ENCODE data around the gene BPTF.
A peak's percentile ranks its signal among the peaks of the same experiment; 100 is the strongest.
"Not testable (repeated sequence)": the region's sequence is repeated elsewhere in the genome, so short reads cannot be mapped to it uniquely, and the experiment has no call there.

Gene BPTF

DNA sequence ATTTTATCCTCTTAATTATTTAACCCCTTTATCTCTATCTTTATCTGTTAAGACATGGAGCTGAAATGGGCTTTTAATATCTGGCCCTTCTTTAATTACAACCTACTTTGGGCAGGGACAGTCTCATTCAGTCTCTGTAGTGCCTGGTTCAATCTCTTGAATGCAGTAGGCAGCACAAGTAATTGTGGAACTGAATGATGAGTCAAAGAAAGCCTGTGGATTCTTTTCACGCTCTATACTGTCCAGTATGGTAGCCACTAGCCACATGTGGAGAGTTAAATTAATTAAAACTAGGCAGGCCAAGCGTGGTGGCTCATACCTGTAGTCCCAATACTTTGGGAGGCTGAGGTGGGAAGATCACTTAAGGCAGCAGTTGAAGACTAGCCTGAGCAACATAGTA is 9.3 kb downstream of the BPTF start:
- DNase-seq (ENCODE audit: low spot score), result no peak

DNA sequence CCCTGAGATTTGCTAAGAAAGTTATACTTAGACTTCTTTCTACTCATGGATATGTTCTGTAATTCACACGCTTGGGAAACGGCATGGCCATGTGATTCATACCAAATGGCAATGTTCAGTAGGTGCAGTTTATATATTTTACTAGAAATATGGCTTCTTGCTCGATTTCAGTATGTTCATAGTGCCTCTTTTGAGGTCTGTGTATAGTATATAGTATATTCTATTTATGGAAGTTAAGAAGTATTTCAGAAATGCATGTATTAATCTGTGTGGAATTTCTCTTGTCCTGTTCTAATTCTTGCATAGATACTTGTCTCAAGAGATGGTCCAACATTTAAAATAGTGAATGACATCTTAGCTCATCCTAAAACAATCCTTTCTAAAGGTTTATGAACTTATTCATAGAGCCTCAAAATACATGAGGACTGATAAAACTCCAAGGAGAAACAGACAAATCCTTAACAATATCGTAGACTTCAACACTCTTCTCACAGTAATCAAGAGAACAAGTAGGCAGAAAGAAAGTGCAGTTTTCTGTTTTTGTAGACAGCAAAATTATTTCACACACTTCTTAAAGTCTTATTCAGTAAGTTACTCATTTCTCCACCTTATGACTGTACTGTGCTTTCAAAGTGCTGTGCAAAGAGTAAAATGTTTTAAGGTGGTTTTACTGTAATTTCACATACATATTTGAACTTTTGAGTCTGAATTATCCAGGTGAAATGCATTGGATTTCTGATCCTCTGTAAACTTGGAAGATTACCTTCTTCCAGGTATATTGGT is 11.1 kb downstream of the BPTF start:
- DNase-seq (ENCODE audit: low spot score), result no peak

DNA sequence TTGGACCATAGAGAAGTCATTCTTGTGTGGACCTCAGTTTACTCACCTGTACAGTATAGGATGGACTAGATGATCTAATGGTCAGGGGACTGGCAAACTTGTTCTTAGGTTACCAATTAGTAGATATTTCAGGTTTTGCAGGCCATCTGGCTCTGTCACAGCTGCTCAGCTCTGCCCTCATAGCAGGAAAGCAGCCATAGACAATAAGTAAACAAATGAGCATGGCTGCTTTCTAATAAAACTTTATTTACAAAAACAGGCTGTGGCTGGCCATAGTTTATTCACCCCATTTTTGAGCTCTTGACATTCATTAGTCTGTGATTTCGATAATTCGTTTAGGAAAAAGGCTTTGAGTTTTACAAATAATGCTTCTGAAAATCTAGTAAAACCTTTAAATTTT is 12.7 kb downstream of the BPTF start:
- no peak for DNase-seq (ENCODE audit: low spot score)

DNA sequence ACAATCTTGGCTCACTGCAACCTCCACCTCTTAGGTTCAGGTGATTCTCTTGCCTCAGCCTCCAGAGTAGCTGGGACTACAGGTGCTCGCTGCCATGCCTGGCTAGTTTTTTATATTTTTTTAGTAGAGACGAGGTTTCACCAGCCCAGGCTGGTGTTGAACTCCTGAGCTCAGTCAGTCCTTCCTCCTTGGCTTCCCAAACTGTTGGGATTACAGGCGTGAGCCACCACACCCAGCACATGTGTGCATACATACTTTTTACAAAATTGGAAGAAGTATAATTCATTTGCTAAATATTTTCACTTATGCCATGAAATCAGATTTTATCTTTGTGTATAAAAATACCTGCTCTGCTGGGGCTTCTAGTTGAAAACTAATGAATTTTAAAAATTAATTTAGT is 13.2 kb downstream of the BPTF start:
- no peak for DNase-seq (ENCODE audit: low spot score)

DNA sequence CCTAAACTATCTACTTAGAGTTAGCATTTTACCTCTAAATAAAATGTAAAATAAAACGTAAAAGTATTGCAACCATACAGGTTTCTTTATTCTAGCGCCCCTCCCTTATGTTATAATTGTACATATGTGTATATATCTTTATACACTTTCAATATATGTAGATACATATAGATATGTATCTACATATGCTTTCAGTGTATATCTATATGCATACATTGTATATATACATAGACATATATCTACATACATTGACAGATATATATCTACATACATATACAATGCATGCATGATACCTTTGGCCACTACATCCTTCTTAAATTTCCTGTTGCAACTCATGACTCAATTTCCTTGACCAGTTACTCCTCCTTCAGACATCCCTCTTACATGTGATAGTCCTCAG is 16.7 kb downstream of the BPTF start:
- DNase-seq (ENCODE audit: low spot score), result no peak

DNA sequence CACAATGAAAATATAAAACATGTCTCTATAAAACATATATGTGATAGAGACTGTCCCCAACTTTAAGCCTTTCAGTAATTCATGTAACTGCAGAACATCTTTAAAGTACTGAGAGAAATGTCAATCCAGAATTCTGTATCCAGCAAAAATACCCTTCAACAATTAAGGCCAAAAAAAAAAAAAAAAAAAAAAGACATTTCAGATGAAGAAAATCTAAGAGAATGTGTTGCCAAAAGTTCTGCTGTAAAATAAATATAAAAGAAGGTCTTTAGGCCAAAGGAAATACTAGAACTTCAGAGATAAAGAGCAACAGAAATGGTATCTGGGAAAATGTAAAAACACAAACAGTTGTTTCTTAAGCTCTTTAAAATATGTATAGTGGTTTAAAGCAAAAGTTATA is 17.3 kb downstream of the BPTF start:
- no peak for DNase-seq (ENCODE audit: low spot score)

DNA sequence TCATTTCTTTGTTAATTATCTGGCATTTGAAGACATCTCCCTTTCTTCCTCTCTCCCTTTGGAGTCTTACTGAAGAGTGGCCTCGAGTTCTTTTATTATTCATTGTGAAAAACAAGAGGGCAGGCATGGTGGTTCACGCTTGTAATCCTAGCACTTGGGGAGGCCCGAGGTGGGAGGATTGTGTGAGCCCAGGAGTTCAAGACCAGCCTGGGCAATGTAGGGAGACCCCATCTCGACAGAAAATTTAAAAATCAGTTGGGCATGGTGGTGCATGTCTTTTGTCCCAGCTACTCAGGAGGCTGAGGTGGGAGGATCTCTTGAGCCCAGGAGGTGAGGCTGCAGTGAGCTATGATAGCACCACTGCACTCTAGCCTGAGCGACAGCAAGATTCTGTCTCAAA is 20.1 kb downstream of the BPTF start:
- no peak for DNase-seq (ENCODE audit: low spot score)

DNA sequence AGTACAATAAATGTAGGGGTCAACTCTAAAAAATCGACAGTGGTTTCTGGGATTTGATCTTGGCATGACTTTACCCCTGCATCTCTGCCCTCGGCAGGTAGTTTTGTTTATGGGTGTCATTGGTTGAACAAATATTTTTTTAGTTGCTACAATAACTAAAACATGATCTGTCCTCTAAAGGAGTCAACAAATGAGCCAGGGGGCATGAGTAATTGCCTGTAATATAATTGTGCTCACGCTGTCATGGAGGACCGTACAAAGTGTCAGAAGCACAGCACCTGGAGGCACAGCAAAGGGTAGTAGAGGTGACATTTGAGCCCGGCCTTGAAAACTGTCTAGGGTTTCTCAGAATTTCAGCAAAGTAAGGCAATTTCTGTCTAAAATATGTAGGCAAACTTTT is 22.9 kb downstream of the BPTF start:
- DNase-seq (ENCODE audit: low spot score), result not testable (repeated sequence)

DNA sequence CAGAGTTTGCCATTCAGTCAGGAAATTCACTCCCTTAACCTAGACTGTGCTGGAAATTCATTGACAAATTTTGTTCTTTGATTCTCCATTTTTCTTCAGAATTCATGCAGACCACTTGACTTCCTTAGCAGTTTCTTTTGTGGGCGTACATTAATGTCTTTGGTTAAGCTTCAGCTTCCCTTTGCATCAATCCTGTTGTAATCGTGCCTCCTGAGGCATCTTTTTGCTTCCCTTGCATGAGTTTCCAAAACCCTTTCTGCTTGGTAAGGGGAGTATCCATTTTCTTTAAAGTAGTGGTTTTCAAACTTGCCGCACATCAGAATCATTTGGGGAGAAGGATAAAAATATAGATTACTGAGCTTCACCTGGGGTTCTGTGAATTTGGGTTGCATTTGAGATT is 23.5 kb downstream of the BPTF start:
- DNase-seq (ENCODE audit: low spot score), result not testable (repeated sequence)

DNA sequence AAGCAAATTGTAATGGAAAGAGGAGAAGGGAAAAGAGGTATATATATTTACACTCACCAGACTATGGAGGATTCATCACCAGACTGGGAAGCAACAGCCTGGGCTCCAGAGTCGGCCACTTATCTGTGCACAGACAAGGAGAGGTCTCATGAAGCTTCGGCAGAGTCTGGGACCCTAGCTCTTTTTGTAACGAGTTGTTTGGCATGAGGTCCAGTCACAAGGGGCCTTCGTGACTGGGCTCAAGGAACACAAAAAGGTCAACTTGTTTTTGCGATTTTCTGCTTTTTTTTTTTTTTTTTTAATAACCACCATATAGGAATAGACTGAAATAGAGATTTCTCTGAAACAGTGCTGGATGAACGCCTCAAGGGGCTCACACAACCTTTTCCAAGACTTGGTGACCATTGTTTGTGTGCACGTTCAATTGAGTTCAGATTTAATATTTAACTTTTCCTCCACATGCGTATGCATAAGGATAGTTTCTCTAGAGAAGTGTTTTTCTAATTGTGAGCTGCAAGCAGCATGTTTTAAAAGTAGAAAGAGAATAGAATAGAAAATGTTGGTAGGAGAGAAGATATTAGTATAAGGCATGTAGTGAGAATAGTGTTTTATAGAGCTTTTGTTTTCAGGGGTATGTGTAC is 25.8 kb downstream of the BPTF start:
- DNase-seq (ENCODE audit: low spot score), result no peak

DNA sequence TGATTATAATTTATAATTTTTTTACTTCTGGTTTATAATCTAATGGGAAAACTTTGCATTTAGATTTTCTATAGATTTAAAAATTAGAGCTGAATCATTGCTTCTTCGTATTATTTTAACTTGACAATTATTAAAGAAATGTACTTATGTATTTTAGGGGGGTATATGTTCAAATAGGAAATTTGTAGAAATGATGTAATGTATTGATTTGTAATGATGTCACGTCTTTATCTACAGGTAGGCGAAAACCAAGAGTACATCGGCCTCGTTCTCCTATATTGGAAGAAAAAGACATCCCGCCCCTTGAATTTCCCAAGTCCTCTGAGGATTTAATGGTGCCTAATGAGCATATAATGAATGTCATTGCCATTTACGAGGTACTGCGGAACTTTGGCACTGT is 28.4 kb downstream of the BPTF start:
- no peak for DNase-seq (ENCODE audit: low spot score)

DNA sequence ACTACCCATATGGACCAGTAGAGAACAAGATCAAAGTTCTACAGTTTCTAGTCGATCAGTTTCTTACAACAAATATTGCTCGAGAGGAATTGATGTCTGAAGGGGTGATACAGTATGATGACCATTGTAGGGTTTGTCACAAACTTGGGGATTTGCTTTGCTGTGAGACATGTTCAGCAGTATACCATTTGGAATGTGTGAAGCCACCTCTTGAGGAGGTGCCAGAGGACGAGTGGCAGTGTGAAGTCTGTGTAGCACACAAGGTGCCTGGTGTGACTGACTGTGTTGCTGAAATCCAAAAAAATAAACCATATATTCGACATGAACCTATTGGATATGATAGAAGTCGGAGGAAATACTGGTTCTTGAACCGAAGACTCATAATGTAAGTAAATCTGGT is 29.1 kb downstream of the BPTF start:
- DNase-seq (ENCODE audit: low spot score), result no peak

DNA sequence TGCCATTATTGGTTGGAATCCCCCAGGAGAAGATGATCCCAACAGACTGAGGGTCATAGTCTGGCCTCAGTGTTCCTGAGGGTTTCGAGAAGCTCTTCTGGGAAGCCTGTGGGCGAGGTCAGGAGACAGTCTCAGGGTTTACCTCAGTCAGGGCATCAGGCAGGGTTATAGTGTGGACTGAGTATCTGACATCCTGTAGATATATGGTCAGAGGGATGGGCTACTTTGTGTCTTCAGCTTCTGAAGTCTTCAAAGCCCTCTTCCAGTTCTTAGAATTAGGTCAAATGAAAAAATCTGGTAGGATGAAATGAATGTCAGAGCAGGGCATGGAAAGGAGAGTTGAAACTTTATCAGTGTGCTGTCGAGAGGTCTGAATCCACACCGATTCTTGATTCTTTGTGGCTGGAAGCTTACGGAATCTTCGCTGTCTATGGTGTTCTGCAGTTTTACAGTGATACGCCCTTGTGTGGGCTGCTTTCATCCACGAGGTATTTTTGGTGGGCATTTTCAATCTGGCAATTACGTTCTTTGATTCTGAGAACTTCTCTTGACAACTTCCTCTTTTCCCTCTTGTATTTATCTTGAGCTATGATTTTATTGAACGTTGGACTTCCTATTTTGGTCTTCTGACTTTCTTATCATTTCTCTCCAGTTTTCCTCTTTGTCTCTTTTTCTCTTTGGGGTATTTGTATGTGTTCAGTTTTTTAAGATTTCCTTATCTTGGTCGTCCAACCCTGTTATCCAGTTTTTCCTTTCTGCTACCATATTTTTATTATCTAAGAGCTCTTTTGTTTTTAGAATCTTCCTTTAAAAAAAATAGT is 30.4 kb downstream of the BPTF start:
- peak; percentile 63 for DNase-seq (ENCODE audit: low spot score)

DNA sequence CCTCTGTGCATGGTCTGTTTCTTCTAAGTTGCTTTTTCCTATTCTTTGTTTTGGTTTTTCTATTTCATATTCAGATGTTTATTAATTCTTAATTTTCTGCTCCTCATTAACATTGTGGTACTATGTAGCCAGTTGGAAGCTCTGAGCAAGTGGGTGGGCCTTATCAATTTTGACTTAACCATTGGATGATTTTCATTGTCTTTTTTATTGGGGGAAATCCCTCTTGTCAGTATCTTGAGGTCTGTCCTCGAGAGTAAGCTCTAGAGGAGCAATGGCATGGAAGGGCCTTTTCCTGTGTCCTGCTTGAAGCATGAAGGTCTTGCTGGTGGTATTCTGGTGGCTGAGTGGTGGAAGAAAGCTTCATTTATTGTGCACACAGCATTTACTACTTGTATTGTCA is 31.1 kb downstream of the BPTF start:
- DNase-seq (ENCODE audit: low spot score), result not testable (repeated sequence)

DNA sequence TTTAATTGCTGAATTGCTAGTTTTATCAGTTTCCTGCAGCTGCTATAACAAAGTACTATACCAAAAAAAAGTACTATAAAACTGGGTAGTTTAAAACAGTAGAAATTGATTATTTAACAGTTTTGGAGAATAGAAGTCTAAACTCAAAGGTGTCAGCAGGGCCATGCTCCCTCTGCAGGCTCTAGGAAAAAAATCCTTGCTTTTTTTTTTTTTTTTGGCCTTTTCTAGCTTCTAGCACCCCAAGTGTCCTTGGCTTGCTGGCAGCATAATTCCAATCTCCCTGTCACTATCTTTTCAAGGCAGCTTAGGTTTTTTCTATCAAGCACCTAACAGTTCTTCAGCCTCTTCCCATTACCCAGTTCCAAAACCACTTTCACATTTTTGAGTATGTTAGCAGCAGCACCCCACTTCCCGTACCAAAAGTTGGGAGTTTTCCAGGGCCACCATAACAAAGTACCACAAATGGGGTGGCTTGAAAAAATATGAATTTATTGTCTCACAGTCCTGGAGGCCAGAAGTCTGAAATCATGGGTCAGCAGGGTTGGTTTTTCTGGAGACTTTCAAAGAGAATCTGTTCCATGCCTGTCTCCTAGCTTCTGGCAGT is 37.4 kb downstream of the BPTF start:
- no peak for DNase-seq (ENCODE audit: low spot score)

DNA sequence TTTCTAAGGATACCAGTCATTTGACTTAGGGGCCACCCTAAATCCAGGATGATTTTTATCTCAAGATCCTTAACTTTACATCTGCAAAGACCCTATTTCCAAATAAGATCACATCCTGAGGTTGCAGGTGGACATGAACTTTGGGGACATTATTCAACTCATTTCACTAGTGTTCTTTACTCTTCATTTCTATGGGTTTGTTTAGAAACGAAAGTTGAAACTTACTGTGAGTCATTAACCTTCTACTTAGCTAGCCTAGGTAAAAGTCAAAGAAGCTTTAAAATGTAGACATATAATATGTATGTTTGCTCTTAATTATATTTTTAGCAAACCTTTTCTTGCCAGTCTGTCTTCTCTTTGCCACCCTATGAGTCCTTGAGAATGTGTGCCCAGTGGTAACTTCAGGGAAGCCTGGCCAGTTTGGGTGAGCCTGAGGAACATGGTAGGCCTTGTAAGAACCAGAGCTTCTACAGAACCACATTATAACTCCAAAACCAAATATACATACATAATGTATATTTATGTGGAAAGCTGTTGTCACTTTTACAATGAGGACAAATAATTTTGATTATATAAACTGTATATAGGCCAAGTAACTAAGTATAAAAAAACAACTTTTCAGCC is 38.4 kb downstream of the BPTF start:
- no peak for DNase-seq (ENCODE audit: low spot score)

DNA sequence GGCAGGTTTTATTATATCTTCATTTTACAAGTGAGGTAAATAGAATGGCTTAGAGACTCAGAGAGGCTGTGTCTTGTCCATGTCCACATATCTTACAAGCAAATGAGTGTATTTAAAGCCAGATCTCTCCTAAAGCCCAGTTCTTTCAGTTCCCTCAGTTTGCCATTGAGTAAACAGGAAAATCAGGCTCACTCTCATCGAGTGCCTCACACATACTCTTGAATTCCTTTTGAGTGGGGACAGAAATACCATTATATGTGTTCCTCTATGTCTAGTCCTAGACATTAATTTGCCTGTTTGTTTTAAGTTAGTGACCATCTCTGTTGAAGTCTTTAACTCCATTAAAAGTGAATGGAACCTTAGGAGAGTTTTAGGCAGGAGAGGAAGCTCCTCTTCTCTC is 40.1 kb downstream of the BPTF start:
- DNase-seq (ENCODE audit: low spot score), result no peak

DNA sequence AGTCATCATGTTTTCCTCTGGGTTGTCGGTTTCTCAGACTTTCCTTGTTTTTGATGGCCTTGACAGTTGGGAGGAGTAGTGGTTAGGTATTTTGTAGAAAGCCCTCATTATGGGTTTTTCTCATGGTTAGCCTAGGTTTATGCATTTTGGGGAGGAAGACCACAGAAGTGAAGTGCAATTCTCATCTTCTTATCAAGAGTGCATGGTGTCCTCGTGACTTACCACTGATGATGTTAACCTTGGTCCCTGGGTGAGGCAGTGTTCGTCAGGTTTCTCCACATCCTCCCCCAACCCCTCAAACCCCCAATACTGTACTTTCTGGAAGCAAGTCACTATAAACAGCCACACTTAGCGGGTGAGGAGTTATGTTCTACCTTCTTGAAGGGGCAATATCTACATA is 42.3 kb downstream of the BPTF start:
- no peak for DNase-seq (ENCODE audit: low spot score)

DNA sequence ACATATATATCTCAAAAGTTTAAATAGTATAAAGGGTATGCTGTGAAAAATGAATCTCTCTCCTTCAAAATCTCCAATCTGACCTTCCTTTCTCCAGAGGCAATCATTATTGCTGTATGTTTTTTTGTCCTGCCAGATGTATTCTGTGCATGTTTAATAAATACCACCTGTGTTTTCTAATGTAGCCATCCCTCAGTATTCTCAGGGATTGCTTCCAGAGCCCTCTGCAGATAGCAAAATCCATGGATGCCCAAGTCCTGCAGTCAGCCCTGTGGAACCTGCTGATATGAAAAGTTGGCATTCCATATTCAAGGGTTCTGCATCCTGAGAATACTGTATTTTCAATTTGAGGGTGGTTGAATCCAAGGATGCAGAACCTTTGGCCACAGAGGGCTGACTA is 42.9 kb downstream of the BPTF start:
- DNase-seq (ENCODE audit: low spot score), result no peak

DNA sequence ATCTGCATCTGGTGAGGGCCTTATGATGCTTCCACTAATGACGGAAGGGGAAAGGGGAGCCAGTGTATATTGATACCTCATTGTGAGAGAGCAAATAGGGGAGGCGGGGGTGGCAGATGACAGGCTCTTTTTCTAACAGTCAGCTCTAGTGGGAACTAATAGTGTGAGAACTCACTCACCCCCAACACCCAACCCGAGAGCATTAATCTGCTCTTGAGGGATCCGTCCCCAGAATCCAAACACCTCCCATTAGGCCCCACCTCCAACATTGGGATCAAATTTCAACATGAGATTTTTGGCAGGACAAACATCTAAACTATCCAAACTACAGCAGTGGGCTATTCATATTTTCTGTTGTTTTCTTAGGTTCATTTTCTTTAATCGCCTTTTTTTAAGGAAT is 54.4 kb downstream of the BPTF start:
- no peak for DNase-seq (ENCODE audit: low spot score)

DNA sequence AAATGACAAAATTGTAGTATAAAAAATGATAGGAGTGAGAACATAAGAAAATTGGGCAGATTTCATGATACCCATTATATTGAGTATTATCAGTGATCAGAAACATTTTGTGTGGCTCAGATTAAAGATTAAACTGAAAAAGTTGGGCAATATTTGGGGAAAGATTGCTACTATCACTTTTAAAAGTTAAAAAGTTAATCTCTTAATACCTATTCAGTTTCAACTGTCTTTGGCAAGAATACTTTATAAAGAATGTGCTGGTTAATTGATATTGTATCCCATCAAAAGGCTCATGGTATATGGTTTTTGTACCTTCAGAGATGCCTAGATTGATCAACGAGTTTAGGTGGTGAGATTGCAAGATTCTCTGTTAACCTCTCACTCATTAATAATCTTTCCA is 55.8 kb downstream of the BPTF start:
- no peak for DNase-seq (ENCODE audit: low spot score)

DNA sequence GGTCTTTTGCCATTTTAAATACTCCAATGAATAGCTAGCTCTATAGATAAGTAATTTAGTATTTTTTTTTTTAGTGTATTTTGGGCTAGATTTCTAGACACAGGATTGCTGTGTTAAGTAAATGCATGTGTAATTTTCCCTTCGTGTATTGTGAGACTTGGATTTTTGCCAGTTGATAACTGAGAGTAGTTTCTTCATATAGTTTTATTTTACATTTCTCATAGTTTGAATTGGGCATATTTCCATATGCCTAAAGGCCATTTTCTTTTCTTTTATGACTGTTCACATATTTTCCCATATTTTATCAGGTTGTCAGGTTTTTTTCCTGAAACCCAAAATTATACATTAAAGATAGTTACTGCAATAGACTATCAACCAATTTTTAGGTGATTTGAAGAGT is 59.4 kb downstream of the BPTF start:
- DNase-seq (ENCODE audit: low spot score), result no peak

All from NAMALWA (cell line).